ENCODE measurements around the gene RAPGEF1. TPM values are rescaled to one million over a fixed set of nuclear protein-coding genes. Genes with fewer than 3 reads are reported as not detected.

Gene RAPGEF1
- total and polyA plus RNA-seq, 2 donors (not counting 1 experiment from before 2014, with no cell fraction given) = 33.3 to 42.8 TPM

DNA sequence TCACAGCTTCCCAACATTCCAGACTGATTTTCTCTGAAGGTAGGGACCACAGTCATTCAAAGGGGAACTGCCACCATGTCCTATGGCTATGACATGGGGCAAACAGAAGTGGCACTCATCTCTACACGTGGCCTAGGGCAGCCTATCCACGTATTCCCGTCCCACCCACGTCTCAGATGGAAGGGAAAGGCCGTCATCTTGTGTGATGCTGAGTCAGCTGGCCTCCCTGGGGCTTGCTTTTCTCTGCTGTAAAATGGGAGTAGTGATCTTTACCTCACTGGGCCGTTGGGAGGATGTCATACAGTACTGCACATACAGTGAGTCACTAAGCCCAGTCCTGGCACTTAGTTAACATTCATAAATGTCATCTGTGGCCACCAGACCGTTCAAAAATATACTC is 72.3 kb downstream of the RAPGEF1 start:
- TF ChIP-seq EZH2 (IDR thresholded peaks at IDR 0.05; ENCODE audit: low read length, missing control alignments) = no peak
- TF ChIP-seq, protein P1, sequence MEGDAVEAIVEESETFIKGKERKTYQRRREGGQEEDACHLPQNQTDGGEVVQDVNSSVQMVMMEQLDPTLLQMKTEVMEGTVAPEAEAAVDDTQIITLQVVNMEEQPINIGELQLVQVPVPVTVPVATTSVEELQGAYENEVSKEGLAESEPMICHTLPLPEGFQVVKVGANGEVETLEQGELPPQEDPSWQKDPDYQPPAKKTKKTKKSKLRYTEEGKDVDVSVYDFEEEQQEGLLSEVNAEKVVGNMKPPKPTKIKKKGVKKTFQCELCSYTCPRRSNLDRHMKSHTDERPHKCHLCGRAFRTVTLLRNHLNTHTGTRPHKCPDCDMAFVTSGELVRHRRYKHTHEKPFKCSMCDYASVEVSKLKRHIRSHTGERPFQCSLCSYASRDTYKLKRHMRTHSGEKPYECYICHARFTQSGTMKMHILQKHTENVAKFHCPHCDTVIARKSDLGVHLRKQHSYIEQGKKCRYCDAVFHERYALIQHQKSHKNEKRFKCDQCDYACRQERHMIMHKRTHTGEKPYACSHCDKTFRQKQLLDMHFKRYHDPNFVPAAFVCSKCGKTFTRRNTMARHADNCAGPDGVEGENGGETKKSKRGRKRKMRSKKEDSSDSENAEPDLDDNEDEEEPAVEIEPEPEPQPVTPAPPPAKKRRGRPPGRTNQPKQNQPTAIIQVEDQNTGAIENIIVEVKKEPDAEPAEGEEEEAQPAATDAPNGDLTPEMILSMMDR (conservative IDR thresholded peaks at IDR 0.05 in 1 of 2, IDR thresholded peaks at IDR 0.05 in 1 of 2; ENCODE audit: low read depth in 1 of 2, low read length in 2 of 2) = no peak
- no peaks in the 10 kb centered on the region for H3K9me3 ChIP-seq (ENCODE audit: control insufficient read depth, insufficient read depth, low read depth, low read length)
- peaks cover 16% of the 10 kb centered on the region for H3K79me2 ChIP-seq (ENCODE audit: control insufficient read depth, insufficient read depth, low read length)
- no peak overlapping the region for H2AFZ ChIP-seq (ENCODE audit: low read length)
- H3K4me1 ChIP-seq (ENCODE audit: control insufficient read depth, extremely low read depth, insufficient read depth, low read length) = peaks cover 21% of the 10 kb centered on the region
- DNase-seq (ENCODE audit: low read depth in 2 of 2) = peak in 1 of 2 donors; percentile 40
- no peaks in the 10 kb centered on the region for H4K20me1 ChIP-seq (ENCODE audit: control insufficient read depth, extremely low read depth, insufficient read depth, low read length)
- no peak overlapping the region for H3K9ac ChIP-seq (ENCODE audit: insufficient read depth, low read length)
- H3K27me3 ChIP-seq (ENCODE audit: control insufficient read depth, insufficient read depth, low read length) = no peaks in the 10 kb centered on the region
- no peak overlapping the region for H3K4me3 ChIP-seq (replicated peaks in 1 of 4; ENCODE audit: control extremely low read depth in 1 of 4, insufficient read depth in 1 of 4, low read depth in 3 of 4, low read length in 4 of 4)
- no peak overlapping the region for H3K27ac ChIP-seq (ENCODE audit: insufficient read depth, low read length)
- peak overlapping the region; percentile 7 for H3K4me2 ChIP-seq (ENCODE audit: extremely low read depth, insufficient read depth, low read length)
- no peaks in the 10 kb centered on the region for H3K36me3 ChIP-seq (ENCODE audit: control insufficient read depth, insufficient read depth, low read length)

DNA sequence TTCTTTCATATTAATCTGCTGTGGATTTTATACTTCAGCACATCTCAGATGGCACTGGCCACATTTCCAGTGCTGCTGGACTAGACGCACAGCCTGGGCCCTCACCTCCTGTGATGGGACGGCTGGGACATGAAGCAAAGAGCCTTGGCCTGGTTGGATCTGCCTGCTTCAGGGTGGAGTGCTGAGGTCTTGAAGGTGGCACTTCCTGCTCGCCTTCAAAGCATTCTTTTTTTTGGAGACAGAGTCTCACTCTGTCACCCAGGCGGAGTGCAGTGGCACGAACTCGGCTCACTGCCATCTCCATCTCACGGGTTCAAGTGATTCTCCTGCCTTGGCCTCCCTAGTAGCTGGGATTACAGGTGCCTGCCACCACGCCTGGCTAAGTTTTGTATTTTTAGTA is 73.1 kb downstream of the RAPGEF1 start:
- H4K20me1 ChIP-seq (ENCODE audit: control insufficient read depth, extremely low read depth, insufficient read depth, low read length) = no peaks in the 10 kb centered on the region
- no peak for DNase-seq (ENCODE audit: low read depth in 2 of 2)
- H3K4me1 ChIP-seq (ENCODE audit: control insufficient read depth, extremely low read depth, insufficient read depth, low read length) = peaks cover 21% of the 10 kb centered on the region
- peaks cover 16% of the 10 kb centered on the region for H3K79me2 ChIP-seq (ENCODE audit: control insufficient read depth, insufficient read depth, low read length)
- no peak overlapping the region for H3K9ac ChIP-seq (ENCODE audit: insufficient read depth, low read length)
- H3K27ac ChIP-seq (ENCODE audit: insufficient read depth, low read length) = no peak overlapping the region
- TF ChIP-seq EZH2 (IDR thresholded peaks at IDR 0.05; ENCODE audit: low read length, missing control alignments) = no peak
- TF ChIP-seq, protein P1 (conservative IDR thresholded peaks at IDR 0.05 in 1 of 2, IDR thresholded peaks at IDR 0.05 in 1 of 2; ENCODE audit: low read depth in 1 of 2, low read length in 2 of 2) = no peak
- H2AFZ ChIP-seq (ENCODE audit: low read length) = no peak overlapping the region
- no peak overlapping the region for H3K4me3 ChIP-seq (replicated peaks in 1 of 4; ENCODE audit: control extremely low read depth in 1 of 4, insufficient read depth in 1 of 4, low read depth in 3 of 4, low read length in 4 of 4)
- H3K36me3 ChIP-seq (ENCODE audit: control insufficient read depth, insufficient read depth, low read length) = no peaks in the 10 kb centered on the region
- H3K9me3 ChIP-seq (ENCODE audit: control insufficient read depth, insufficient read depth, low read depth, low read length) = no peaks in the 10 kb centered on the region
- H3K4me2 ChIP-seq (ENCODE audit: extremely low read depth, insufficient read depth, low read length) = no peak overlapping the region
- no peaks in the 10 kb centered on the region for H3K27me3 ChIP-seq (ENCODE audit: control insufficient read depth, insufficient read depth, low read length)

- no peak for TF ChIP-seq EZH2 (IDR thresholded peaks at IDR 0.05; ENCODE audit: low read length, missing control alignments)
- TF ChIP-seq, protein P1 (conservative IDR thresholded peaks at IDR 0.05 in 1 of 2, IDR thresholded peaks at IDR 0.05 in 1 of 2; ENCODE audit: low read depth in 1 of 2, low read length in 2 of 2) = no peak
- DNase-seq (ENCODE audit: low read depth in 2 of 2) = peak in 1 of 2 donors; percentile 63
Observed at GRCh38 chr9:131666029-131666428, 73.8 kb downstream of the RAPGEF1 start.

More at GRCh38 chr9:131666029-131666428, 73.8 kb downstream of the RAPGEF1 start:
- Histone ChIP-seq H3K36me3 (ENCODE audit: control insufficient read depth, insufficient read depth, low read length) (no peaks in the 10 kb centered on the region), H3K27ac (ENCODE audit: insufficient read depth, low read length) (no peak overlapping the region), H3K9ac (ENCODE audit: insufficient read depth, low read length) (no peak overlapping the region), H3K4me2 (ENCODE audit: extremely low read depth, insufficient read depth, low read length) (no peak overlapping the region), H3K4me3 (replicated peaks in 1 of 4; ENCODE audit: control extremely low read depth in 1 of 4, insufficient read depth in 1 of 4, low read depth in 3 of 4, low read length in 4 of 4) (no peak overlapping the region), H3K79me2 (ENCODE audit: control insufficient read depth, insufficient read depth, low read length) (peaks cover 17% of the 10 kb centered on the region), H2AFZ (ENCODE audit: low read length) (no peak overlapping the region), H3K4me1 (ENCODE audit: control insufficient read depth, extremely low read depth, insufficient read depth, low read length) (peaks cover 21% of the 10 kb centered on the region), H3K27me3 (ENCODE audit: control insufficient read depth, insufficient read depth, low read length) (no peaks in the 10 kb centered on the region), H4K20me1 (ENCODE audit: control insufficient read depth, extremely low read depth, insufficient read depth, low read length) (no peaks in the 10 kb centered on the region), H3K9me3 (ENCODE audit: control insufficient read depth, insufficient read depth, low read depth, low read length) (no peaks in the 10 kb centered on the region)

Measured in fibroblast of lung (primary cell).